Smooth muscle cell (in vitro differentiated cells): Measurements from ENCODE around the gene GAA. TPM values are rescaled to one million over a fixed set of nuclear protein-coding genes. Genes with fewer than 3 reads are reported as not detected.
A peak's percentile ranks its signal among the peaks of the same experiment; 100 is the strongest.

Experiments
- DNase-seq: peaks from one replicate; lab custom pipeline; 2025; ENCODE audit not compliant: unreplicated experiment; lab: John Stamatoyannopoulos, UW
- H2AFZ ChIP-seq: fragments of 200-600 bp; sonication (generic); 2 replicates; pipeline ENCODE4 v1.6.0; 2016; ENCODE audit warnings: antibody characterized with exemption, low read depth, mild to moderate bottlenecking
- H3F3A ChIP-seq: fragments of 200-600 bp; sonication (generic); 2 replicates; pipeline ENCODE4 v1.6.0; 2017; ENCODE audit warnings: antibody characterized with exemption, low read depth
- H3K27ac ChIP-seq: fragments of 200-600 bp; sonication (generic); 2 replicates; pipeline ENCODE4 v1.5.1; 2016; ENCODE audit warnings: low read depth, mild to moderate bottlenecking
- H3K27me3 ChIP-seq: fragments of 200-600 bp; sonication (generic); 2 replicates; pipeline ENCODE4 v1.6.1; 2016; ENCODE audit warnings: low read depth, mild to moderate bottlenecking
- H3K36me3 ChIP-seq: fragments of 200-600 bp; sonication (generic); 2 replicates; pipeline ENCODE4 v1.5.1; 2016; ENCODE audit warnings: low read depth
- H3K4me1 ChIP-seq: fragments of 200-600 bp; sonication (generic); 2 replicates; pipeline ENCODE4 v1.5.1; 2016; ENCODE audit warnings: low read depth
- H3K4me2 ChIP-seq: fragments of 200-600 bp; sonication (generic); 2 replicates; pipeline ENCODE4 v1.6.0; 2016; ENCODE audit warnings: mild to moderate bottlenecking
- H3K4me3 ChIP-seq: fragments of 200-600 bp; sonication (generic); 2 replicates; pipeline ENCODE4 v1.5.1; 2016; ENCODE audit warnings: mild to moderate bottlenecking
- H3K79me2 ChIP-seq: fragments of 200-600 bp; sonication (generic); 2 replicates; pipeline ENCODE4 v1.6.0; 2016; ENCODE audit warnings: low read depth, mild to moderate bottlenecking
- H3K9ac ChIP-seq: fragments of 200-600 bp; sonication (generic); 2 replicates; pipeline ENCODE4 v1.6.0; 2016; ENCODE audit warnings: low read depth
- H3K9me3 ChIP-seq: fragments of 200-600 bp; sonication (generic); replicated peaks from 2 replicates; pipeline ENCODE4 v1.5.1; 2016; ENCODE audit warnings: low read depth
- H4K20me1 ChIP-seq: fragments of 200-600 bp; sonication (generic); 2 replicates; pipeline ENCODE4 v1.6.0; 2016; ENCODE audit warnings: low read depth
- CTCF ChIP-seq: fragments of 200-600 bp; sonication (generic); IDR thresholded peaks from 2 replicates; pipeline ENCODE4 v1.5.1; 2017; ENCODE audit warnings: borderline replicate concordance, mild to moderate bottlenecking, antibody characterized with exemption; ENCODE audit not compliant: insufficient read depth, poor library complexity, severe bottlenecking
- WGBS: methylation state at CpG from one replicate; pipeline ENCODE4 v1.1.7; 2016; ENCODE audit warnings: low lambda C conversion rate; 5-methylcytosine and 5-hydroxymethylcytosine counted together
- polyA plus RNA-seq: library from polyadenylated mRNA; unstranded; fragments of >200 nt; fragmentation: Nextera tagmentation; extraction: Ambion mirVana; gene quantifications from 2 replicates; pipeline ENCODE4 v1.2.1, GENCODE V29; 2016
- total RNA-seq: library from RNA; depleted of rRNA; stranded (reverse); fragments of >200 nt; gene quantifications from 2 replicates; pipeline ENCODE4 v1.2.3, GENCODE V29; 2014

Gene GAA
- total and polyA plus RNA-seq, 2 experiments from 2014 or later: 36.6 to 53.6 TPM

- peaks cover 5% of the 10 kb centered on the region for H3K36me3 ChIP-seq
- peaks cover 45% of the 10 kb centered on the region for H4K20me1 ChIP-seq
- H3K4me1 ChIP-seq: peaks cover 19% of the 10 kb centered on the region
- peaks cover 21% of the 10 kb centered on the region for H3F3A ChIP-seq
- H3K27me3 ChIP-seq: no peaks in the 10 kb centered on the region
- H3K79me2 ChIP-seq: peaks cover 55% of the 10 kb centered on the region
- DNase-seq: peak; percentile 85
- WGBS: under 1% methylated on average over 90 of the region's 90 CpGs
- H3K4me2 ChIP-seq: peak within 1 kb of the TSS; percentile 97
- peak within 1 kb of the TSS; percentile 95 for H3K9ac ChIP-seq
- H3K9me3 ChIP-seq: no peaks in the 10 kb centered on the region
- peak within 1 kb of the TSS; percentile 68 for H2AFZ ChIP-seq
- peak within 1 kb of the TSS; percentile 86 for H3K4me3 ChIP-seq
- TF ChIP-seq CTCF: peak; percentile 4
- H3K27ac ChIP-seq: peak within 1 kb of the TSS; percentile 90
Measured at GRCh38 chr17:80147035-80147822, 45.8 kb downstream of the GAA start, which contains the start of gene EIF4A3. TSS of gene EIF4A3 (minus strand) at chr17:80147128. CDS start at chr17:80146961, 167 bp downstream.

- no peak for DNase-seq
- Histone ChIP-seq H3K4me1 (peaks cover 5% of the 10 kb centered on the region), H2AFZ (no peak overlapping the region), H3K9me3 (no peaks in the 10 kb centered on the region), H3K36me3 (no peaks in the 10 kb centered on the region), H3K9ac (peak overlapping the region; percentile 53), H3K79me2 (peaks cover 15% of the 10 kb centered on the region), H3K4me2 (peak overlapping the region; percentile 70), H3F3A (peaks cover 24% of the 10 kb centered on the region), H3K4me3 (no peak overlapping the region), H3K27me3 (no peaks in the 10 kb centered on the region), H3K27ac (peak overlapping the region; percentile 95), H4K20me1 (peaks cover 4% of the 10 kb centered on the region)
- TF ChIP-seq CTCF: no peak
- WGBS: 5% methylated on average over 5 of the region's 5 CpGs
Measured at GRCh38 chr17:80151333-80151732, 50.0 kb downstream of the GAA start.

DNA sequence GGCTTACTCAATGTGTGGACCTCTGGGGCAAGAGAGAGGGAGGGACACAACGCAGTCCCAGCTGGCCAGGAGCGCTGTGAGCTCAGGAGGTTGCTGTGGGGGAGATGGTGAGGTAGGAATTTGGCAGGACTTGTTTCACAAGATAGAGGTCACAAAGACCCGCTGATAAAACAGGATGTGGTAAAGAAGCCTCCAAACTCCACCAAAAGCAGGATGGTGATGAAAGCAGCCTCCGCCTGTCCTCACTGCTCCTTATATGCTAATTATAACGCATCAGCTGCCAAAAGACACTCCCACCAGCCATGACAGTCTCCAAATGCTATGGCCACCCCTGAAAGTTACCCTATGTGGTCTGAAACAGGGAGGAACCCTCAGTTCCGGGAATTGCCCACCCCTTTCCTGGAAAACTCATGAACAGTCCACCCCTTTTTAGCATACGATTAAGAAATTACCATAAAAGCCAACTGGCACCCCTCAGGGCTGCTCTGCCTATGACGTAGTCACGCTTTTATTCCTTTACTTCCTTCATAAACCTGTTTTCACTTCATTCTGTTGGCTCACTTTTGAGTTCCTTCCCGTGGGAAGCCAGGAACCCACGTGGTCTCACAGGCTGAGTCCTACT, 50.8 kb downstream of the GAA start:
- WGBS: 58% methylated on average over 11 of the region's 11 CpGs
- H3K79me2 ChIP-seq: peaks cover 10% of the 10 kb centered on the region
- H2AFZ ChIP-seq: no peak overlapping the region
- no peaks in the 10 kb centered on the region for H3K27me3 ChIP-seq
- H3K4me3 ChIP-seq: no peak overlapping the region
- peak overlapping the region; percentile 70 for H3K4me2 ChIP-seq
- H3K4me1 ChIP-seq: peaks cover 5% of the 10 kb centered on the region
- H4K20me1 ChIP-seq: no peaks in the 10 kb centered on the region
- H3K36me3 ChIP-seq: no peaks in the 10 kb centered on the region
- TF ChIP-seq CTCF: no peak
- DNase-seq: no peak
- H3K27ac ChIP-seq: peak overlapping the region; percentile 95
- H3K9me3 ChIP-seq: no peaks in the 10 kb centered on the region
- H3F3A ChIP-seq: peaks cover 24% of the 10 kb centered on the region
- peak overlapping the region; percentile 53 for H3K9ac ChIP-seq
